Fibroblast of gingiva (primary cell): ENCODE results near the gene RPS6KL1.

Experiments
- DNase-seq: peaks from one replicate; pipeline ENCODE4 v3.0.0-alpha.2; 2011; ENCODE audit warnings: low read depth

The RPS6KL1 gene

GRCh38 chr14:74911704-74912103 is 11.4 kb downstream of the RPS6KL1 start:
- no peak for DNase-seq

GRCh38 chr14:74911221-74911620 is 11.8 kb downstream of the RPS6KL1 start:
- DNase-seq = no peak

GRCh38 chr14:74910556-74910955 is 12.5 kb downstream of the RPS6KL1 start:
- DNase-seq = no peak

DNA sequence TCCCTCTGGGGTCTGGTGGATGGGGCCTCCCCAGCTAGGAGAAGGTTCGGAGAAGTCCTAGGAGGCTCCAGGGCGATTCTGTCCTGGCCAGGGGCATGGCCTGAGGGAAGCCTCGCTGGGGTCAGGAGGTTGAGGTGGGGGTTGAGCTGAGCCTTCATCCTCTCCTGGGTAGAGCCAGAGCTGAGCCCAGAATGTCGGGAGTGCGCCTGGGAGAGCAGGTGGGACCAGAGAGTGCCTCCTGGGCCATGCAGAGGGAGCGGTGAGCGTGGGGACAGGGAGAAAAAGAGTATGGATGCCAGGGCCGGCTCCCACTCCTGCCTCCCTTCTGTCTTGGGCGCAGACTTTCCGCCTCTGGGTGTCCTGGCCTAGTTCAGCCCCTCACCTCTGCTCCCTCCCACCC is 13.1 kb downstream of the RPS6KL1 start:
- no peak for DNase-seq

DNA sequence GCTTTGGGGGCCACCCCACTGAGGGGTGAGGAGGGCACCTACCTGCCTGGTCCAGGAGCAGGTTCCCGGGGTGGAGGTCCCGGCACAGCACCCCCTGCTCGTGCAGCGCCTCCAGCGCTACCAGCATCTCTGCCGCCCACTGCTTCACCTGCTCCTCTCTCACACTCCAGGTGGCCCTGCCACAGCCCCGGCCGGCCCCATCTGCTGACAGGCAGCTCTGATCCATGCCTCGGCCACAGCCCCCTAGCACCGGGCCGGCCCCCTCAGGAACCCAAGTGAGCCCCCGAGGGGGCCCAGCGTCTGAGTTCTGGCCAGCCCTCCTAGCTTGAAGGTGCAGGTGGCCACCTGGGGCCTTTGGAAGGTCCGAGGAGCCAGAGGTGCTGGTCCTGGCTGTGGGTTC is 13.6 kb downstream of the RPS6KL1 start:
- DNase-seq = no peak

- no peak for DNase-seq
These were observed 14.2 kb downstream of the RPS6KL1 start for GRCh38 chr14:74908861-74909341.

- DNase-seq = no peak
These were observed 15.3 kb downstream of the RPS6KL1 start for GRCh38 chr14:74907744-74908143.

DNA sequence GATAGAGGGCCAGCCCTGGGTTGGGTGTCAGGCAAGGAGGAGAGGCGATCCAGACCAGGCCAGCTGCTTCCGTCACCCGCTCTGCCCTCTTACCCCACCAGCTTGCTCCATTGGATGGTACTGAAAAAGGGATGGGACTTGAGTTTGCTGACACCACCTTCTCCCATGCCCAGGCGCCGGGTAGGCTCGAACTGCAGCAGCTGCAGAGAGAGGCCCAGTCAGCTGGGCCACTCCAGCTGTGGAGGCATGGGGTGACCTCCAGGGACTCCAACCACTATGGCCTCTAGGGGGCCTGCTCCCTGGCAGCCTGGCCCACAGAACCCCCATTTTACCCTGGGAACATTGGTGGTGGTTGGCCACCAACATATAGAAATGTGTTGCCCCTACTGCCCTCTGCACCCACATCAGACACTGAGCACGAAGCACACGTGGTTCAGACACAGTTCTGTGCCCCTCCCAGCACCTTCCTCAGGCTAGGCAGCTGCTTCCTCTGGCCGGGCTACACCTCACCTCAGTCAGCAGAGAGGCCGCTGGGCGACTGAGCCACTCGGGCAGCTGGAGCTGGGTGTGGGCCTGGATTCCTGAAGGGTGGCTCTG is 16.0 kb downstream of the RPS6KL1 start:
- DNase-seq = no peak

- peak; percentile 40 for DNase-seq
These were observed 17.4 kb downstream of the RPS6KL1 start for GRCh38 chr14:74905595-74906142.

- peak; percentile 36 for DNase-seq
These were observed 18.2 kb downstream of the RPS6KL1 start for GRCh38 chr14:74904635-74905503.

GRCh38 chr14:74902941-74903705 is 19.9 kb downstream of the RPS6KL1 start:
- DNase-seq = no peak

GRCh38 chr14:74898694-74899093 is 24.4 kb downstream of the RPS6KL1 start:
- DNase-seq = no peak

- DNase-seq = no peak
These were observed 25.0 kb downstream of the RPS6KL1 start for GRCh38 chr14:74898083-74898482.

DNA sequence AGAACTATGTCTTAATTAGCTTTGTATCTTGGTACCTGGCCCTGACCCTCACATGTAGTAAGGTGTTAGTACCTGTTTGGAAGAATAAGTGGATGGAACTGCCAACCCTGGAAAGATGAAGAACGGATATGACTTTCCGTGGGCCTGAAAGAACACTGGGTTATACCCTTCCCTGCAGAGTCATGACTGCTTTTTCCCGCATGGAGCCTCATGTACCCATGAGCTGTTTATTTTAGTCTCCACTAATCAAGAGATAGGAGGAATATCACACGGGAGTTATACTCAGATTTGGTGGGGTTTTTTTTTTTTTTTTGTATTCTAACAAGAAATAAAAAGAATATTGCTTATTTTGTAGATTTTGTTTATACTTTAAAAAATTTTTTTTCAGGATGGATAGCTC is 25.4 kb downstream of the RPS6KL1 start:
- no peak for DNase-seq

DNA sequence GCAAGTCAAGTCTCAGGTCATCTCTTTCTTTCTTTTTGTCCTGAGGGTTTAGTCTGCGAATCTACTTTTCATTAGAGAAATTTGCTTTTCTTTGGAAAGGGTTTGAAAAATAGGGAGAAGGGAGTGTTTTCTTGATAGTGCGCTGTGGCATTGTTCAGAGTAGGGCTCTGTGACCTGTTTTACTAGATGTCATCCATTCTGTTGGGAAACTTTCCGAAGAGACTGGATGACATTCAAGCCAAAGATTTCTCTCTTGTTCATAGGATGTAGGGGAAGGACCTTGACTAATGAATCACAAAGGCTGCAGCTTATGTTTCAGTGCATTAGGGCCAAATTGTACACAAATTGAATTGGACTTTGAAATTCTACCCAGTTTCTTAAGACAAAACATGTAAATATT is 26.7 kb downstream of the RPS6KL1 start:
- peak; percentile 88 for DNase-seq

GRCh38 chr14:74893614-74894091 is 29.4 kb downstream of the RPS6KL1 start:
- DNase-seq = no peak

DNA sequence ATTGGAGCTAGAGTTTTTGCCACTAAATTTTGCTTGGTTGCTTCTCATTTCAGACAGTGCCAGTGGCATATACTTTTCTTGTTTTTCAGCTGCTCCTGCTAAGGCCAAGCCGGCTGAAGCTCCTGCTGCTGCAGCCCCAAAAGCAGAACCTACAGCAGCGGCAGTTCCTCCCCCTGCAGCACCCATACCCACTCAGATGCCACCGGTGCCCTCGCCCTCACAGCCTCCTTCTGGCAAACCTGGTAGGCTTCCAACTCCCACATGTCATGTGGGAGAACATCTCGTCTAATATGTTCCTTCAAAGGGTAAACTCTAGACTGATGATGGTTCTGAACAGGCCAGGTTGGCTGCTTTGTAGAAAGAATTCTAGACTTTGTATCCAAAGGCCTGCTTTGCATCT is 30.3 kb downstream of the RPS6KL1 start:
- DNase-seq = no peak

GRCh38 chr14:74891870-74892269 is 31.2 kb downstream of the RPS6KL1 start:
- peak; percentile 60 for DNase-seq

DNA sequence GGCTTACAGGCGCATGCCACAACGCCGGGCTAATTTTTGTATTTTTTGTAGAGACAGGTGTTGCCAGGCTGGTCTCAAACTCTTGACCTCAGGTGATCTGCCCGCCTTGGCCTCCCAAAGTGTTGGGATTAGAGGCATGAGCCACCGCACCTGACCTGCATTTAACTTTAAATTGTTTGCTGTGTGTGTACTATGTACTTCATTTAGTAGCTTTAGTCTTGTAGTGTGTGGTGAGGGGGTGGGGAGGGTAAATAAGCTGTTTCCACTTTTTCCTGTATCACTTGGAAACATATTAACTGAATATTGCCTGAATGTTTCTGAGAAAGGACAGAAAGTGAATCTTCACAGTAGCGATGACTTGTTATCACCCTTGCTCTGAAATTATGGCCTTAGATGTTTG is 32.8 kb downstream of the RPS6KL1 start:
- DNase-seq = no peak

GRCh38 chr14:74888164-74889158 is 34.6 kb downstream of the RPS6KL1 start:
- no peak for DNase-seq

DNA sequence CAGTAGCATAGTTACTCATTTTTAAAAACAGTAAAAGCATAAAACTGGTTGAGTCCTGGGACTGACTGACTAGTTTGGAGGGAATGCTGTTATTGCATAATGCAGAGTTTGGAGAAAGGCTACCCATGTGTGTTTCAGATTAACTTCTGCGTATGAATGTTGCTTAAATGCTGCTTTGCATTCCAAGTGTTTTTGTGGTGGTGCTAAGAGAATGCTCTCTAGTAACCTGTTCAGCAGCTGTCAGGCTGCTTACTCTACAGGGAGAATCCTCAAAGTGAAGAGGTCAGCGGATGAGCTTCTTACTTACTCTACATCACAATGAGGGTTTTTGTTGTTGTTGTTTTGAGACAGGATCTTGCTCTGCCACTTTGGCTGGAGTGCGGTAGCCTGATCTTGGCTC is 37.1 kb downstream of the RPS6KL1 start:
- DNase-seq = peak; percentile 98
